GM12872 (cell line): ENCODE results near the gene RAB15.

Experiments used
- TF ChIP-seq, protein P1 (sequence below): IDR thresholded peaks from 3 replicates; pipeline ENCODE4 v1.5.1; 2011; ENCODE audit warnings: low read depth, mild to moderate bottlenecking, low read length, moderate library complexity; ENCODE audit not compliant: insufficient read depth

Gene RAB15

DNA sequence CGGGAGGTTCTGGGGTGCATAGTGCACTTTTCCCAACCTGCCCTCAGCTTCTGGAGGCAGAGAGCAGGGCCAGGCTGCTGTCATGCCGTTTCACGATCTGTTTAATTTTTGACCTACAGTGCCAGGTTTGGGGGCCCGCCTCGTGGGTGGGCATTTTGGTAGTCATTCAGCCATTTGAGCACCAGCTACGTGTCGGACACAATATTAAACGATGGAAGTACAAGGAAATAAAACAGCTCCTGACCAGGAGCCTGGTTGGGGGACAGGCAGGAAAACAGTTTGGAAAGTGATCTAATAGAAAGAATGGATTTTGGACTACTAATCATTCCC lies 15.3 kb upstream of the RAB15 start:
- TF ChIP-seq, protein P1, sequence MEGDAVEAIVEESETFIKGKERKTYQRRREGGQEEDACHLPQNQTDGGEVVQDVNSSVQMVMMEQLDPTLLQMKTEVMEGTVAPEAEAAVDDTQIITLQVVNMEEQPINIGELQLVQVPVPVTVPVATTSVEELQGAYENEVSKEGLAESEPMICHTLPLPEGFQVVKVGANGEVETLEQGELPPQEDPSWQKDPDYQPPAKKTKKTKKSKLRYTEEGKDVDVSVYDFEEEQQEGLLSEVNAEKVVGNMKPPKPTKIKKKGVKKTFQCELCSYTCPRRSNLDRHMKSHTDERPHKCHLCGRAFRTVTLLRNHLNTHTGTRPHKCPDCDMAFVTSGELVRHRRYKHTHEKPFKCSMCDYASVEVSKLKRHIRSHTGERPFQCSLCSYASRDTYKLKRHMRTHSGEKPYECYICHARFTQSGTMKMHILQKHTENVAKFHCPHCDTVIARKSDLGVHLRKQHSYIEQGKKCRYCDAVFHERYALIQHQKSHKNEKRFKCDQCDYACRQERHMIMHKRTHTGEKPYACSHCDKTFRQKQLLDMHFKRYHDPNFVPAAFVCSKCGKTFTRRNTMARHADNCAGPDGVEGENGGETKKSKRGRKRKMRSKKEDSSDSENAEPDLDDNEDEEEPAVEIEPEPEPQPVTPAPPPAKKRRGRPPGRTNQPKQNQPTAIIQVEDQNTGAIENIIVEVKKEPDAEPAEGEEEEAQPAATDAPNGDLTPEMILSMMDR: no peak

DNA sequence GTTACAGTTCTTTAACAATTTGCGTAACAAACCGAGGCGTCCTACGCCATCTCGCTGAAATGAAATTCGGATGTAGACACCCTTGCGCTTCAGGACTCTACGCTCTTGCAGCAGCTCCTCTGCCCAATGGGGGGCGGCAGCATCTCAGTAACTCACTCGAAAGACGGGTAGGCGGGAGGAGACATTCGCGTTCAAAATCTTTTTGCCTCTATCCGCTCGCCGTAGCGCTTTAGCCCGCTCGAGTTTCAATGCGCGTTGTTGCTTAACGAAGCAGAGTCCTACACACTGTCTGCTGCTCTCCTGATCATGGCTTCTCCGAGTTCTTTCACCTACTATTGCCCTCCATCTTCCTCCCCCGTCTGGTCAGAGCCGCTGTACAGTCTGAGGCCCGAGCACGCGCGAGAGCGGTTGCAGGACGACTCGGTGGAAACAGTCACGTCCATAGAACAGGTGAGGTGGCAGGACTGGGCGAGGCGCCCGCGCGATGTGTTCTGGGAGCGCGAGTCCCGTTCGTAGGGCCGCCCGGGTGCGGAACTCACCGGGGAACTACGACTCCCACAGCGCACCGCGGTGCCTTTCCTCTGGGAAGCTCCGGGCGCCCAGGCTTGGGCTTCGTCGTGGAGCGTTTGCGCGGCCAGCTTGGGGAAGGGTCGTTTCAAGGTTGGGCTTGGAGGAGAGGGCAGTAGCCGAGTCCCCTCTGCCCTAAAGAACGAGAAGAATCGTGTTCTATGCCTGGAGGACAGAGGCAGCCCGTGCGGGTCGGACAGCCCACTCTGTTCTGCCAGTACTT lies 14.7 kb upstream of the RAB15 start, which contains the start of gene FNTB:
Gene FNTB, plus strand, starts transcription at position 248 of the 790 bp plus-strand sequence. Its CDS starts 59 bp downstream, at position 307.
- TF ChIP-seq, protein P1: peak; percentile 95

DNA sequence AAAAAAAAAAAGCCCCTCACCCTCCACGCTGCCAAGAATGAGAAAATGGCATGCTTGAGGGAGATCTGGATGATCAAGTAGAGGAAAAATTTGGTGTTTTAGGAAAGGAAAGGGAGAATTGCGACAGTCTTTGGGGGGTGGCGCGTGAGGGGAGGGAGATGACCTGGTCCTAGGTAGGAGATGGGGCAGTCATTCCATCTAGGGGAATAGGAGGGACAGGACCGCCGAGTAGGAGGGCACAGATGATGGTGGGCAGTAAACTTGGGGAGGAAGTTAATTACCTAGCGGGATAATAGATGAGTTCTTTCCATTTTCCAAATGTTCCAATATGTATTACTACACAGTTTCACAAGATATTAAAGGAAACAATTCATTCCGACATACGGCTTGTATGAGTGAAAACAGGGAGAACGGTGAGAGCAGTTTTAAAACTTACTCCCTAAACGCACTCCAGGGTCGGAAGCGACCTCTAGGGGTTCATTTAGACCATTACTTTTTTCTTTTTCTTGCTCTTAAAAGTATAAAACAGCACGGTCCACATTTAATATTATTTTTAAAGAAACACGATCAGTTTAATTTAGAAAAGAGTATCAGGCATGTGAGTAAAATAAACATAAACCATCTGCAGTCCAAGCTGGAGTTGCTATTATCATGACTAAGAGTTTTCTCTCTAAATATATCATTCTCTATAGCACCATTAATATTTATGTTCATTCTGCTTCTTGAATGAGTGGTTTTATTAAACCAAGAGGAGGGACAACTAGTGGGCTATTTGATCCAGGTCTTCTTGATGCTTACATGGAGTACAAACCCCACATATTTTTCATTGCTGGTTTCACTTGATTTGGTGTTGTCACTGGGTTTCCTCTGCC lies 11.5 kb upstream of the RAB15 start:
- TF ChIP-seq, protein P1: peak; percentile 62

DNA sequence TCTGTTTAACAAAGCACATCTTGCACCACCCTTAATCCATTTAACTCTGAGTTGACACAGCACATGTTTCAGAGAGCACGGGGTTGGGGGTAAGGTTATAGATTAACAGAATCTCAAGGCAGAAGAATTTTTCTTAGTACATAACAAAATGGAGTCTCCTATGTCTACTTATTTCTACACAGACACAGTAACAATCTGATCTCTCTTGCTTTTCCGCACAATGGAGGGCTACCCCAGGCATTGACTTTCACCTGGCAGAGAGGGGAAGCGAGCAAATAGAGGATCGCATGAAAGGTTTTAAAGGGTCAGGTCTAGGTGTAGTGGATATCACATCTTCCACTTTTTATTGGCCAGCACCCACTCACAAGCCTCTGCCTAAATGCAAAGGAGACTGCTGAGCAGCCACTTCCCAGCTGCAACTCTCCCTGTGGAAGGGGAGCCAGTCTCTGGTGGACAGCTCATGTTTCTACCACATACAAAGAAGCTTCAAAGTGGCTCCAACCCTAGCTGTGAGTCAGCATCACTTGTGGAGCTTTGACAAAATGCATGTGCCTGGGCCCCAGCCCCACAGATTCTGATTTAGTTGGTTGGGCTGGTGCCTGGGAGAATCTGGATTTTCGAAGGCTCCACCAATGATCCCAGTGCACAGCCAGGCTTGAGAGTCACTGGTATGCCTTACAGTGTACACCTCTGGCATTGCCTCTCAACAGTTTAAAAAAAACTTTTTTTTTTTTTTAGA lies 7.4 kb upstream of the RAB15 start:
- TF ChIP-seq, protein P1: no peak

DNA sequence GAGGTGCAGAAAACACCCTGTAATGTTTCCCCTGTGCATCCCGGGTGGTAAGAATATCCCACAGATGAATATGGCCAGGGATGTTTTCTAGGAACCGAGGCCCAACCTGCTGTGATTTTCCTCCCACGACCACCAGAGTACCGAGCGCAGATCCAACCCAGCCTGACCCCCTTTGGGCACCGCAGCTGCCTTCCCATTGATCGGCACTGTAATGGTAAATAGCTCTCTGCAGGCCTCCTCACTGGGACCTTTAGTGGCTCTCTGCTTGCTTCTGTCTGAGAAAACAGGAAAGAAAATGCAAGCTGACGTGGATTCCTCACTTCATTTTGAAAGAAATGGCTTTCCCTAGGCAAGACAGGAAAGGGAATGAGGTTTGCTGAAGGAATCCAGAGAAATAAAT lies 2.4 kb upstream of the RAB15 start:
- TF ChIP-seq, protein P1: no peak

DNA sequence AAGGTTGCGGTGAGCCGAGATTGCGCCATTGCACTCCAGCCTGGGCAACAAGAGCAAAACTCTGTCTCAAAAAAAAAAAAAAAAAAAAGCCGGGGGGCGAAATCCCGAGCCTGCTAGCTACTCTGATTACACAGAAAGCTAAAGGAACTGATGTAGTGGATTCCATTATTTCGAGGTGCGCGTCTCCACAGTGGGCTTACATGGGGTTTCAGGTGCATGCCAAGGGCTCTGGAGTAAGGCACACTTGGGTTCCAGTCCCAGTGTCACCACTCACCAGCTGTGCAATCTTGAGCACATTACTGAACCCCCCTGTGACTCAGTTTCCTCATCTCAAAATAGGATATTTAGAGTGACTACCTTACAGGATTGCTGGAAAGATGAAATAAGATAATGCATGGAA lies 1.7 kb upstream of the RAB15 start:
- TF ChIP-seq, protein P1: no peak

DNA sequence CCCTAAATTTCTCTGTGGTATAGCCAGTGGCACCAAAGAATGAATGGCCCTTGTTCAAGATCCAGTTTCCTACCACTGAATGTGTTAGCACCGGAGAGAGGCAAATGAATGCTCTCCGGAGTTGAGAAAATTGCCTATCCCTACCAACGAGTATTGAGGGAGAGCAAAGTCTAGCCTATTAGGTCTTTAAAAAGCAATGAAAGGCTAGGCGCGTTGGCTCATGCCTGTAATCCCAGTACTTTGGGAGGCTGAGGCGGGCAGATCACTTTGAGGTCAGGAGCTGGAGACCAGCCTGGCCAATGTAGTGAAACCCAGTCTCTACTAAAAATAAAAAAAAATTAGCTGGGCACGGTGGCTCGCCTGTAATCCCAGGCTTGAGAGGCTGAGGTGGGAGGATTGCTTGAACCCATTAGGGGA lies 898 bp upstream of the RAB15 start:
- TF ChIP-seq, protein P1: no peak
